Left ventricle myocardium inferior (tissue), 1 donor: ENCODE measurements around the gene SLC24A3. TPM values are rescaled to one million over a fixed set of nuclear protein-coding genes. Genes with fewer than 3 reads are reported as not detected.

ENCODE experiments used
- DNase-seq: peaks from one replicate; pipeline ENCODE4 v3.0.0-alpha.2; 2020
- H3K27ac ChIP-seq: fragments of 200-600 bp; replicated peaks from 2 replicates; pipeline ENCODE4 v1.8.0; 2021
- H3K27me3 ChIP-seq: fragments of 200-600 bp; 2 replicates; pipeline ENCODE4 v1.8.0; 2021; ENCODE audit warnings: low read depth
- H3K36me3 ChIP-seq: fragments of 200-600 bp; 2 replicates; pipeline ENCODE4 v1.8.0; 2021
- H3K4me1 ChIP-seq: fragments of 200-600 bp; 2 replicates; pipeline ENCODE4 v1.8.0; 2021
- H3K4me3 ChIP-seq: fragments of 200-600 bp; 2 replicates; pipeline ENCODE4 v1.8.0; 2021; ENCODE audit warnings: mild to moderate bottlenecking, moderate library complexity
- H3K9me3 ChIP-seq: fragments of 200-600 bp; replicated peaks from 2 replicates; pipeline ENCODE4 v1.8.0; 2021
- intact Hi-C: fragments of 100-400 bp; cut with micrococcal nuclease; formaldehyde crosslinking; loops from one replicate; pipeline ENCODE4 v1.11.0; 2022
- total RNA-seq: library from RNA; stranded (reverse); fragmentation: NEBNext Ultra II Directional; extraction: Animal tissue kit (Norgen Biotek cat#: 25700); gene quantifications from one replicate; pipeline ENCODE4 v1.2.1, GENCODE V29; 2021
- TF ChIP-seq, protein P1 (sequence below): fragments of 200-600 bp; IDR thresholded peaks from 2 replicates; pipeline ENCODE4 v1.8.0; 2021; ENCODE audit warnings: antibody characterized with exemption, mild to moderate bottlenecking, borderline replicate concordance
- donor health status: DM: no; HTN: yes; CAD: no; lungs with severe emphysema.

SLC24A3 gene
- total RNA-seq, 1 donor from 2014 or later = 1.3 TPM

DNA sequence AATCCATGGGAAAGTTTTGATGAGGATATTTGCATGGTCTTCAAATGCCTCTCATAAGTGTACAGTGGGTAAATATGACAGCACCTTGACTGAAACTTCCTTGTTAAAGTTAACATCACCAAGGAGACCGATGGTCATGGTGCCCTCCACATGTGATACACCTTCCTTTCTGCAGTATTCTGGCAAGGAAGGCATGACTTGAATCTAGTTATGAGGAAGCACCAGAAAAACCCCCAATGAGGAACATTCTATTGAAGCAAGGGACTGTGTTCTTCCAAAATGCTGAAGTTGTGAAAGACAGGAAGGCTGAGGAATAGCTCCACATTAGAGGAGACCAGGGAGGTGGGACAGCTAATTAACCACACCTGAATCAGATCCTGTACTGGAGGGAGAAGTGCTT lies 118.3 kb downstream of the SLC24A3 start:
- H3K36me3 ChIP-seq = no peaks in the 10 kb centered on the region
- no peak overlapping the region for H3K27ac ChIP-seq
- intact Hi-C loops = loop anchor here (10.0 kb wide), 1 partner anchor 56 kb away; no protein-coding TSS in a partner anchor
- H3K27me3 ChIP-seq = peaks cover 21% of the 10 kb centered on the region
- H3K4me1 ChIP-seq = no peaks in the 10 kb centered on the region
- no peak overlapping the region for H3K4me3 ChIP-seq
- TF ChIP-seq, protein P1, sequence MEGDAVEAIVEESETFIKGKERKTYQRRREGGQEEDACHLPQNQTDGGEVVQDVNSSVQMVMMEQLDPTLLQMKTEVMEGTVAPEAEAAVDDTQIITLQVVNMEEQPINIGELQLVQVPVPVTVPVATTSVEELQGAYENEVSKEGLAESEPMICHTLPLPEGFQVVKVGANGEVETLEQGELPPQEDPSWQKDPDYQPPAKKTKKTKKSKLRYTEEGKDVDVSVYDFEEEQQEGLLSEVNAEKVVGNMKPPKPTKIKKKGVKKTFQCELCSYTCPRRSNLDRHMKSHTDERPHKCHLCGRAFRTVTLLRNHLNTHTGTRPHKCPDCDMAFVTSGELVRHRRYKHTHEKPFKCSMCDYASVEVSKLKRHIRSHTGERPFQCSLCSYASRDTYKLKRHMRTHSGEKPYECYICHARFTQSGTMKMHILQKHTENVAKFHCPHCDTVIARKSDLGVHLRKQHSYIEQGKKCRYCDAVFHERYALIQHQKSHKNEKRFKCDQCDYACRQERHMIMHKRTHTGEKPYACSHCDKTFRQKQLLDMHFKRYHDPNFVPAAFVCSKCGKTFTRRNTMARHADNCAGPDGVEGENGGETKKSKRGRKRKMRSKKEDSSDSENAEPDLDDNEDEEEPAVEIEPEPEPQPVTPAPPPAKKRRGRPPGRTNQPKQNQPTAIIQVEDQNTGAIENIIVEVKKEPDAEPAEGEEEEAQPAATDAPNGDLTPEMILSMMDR = no peak
- H3K9me3 ChIP-seq = no peaks in the 10 kb centered on the region
- no peak for DNase-seq

DNA sequence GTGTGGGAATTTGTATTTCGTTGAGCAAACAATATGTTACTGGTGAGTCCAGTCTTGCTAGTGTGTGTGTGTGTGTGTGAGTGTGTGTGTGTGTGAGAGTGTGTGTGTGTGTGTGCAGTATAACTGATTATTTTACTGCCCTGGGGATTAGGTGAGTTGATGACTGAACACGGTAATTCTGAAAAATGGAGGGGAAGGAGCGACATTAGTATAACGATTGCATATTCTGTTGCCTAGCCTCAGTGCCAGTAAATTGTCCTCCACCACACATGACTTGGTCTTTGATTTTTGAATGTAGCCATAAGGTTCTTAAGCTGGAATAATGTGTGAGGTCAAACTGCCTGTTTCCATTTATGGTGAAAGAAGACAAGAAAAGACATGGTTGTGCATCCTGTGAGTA lies 121.1 kb downstream of the SLC24A3 start:
- Histone ChIP-seq H3K27ac (no peak overlapping the region), H3K4me3 (no peak overlapping the region), H3K9me3 (no peaks in the 10 kb centered on the region), H3K27me3 (peaks cover 21% of the 10 kb centered on the region), H3K36me3 (no peaks in the 10 kb centered on the region), H3K4me1 (no peaks in the 10 kb centered on the region)
- intact Hi-C loops = loop anchor here (10.0 kb wide), 1 partner anchor 59 kb away; no protein-coding TSS in a partner anchor
- TF ChIP-seq, protein P1 = no peak
- no peak for DNase-seq

DNA sequence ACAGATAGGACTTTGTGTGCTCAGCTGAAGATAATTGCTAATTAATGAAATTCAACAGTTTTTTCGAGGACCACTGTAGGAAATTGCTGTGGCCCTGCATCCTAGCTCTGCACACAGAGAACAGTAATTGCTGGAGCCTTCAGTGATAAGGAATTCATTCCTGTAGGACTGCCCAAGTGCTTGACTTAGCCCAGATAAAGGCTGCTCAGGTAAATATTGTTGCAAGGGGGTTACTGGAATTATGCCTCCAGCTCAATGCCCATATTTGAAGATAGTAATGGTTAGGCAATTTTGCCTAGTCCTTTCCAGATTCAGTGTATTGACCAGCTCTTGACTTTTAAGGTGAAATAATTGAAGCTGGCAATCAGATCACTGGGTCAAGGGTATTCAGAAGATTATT lies 122.9 kb downstream of the SLC24A3 start:
- Histone ChIP-seq H3K27ac (no peak overlapping the region), H3K27me3 (peaks cover 20% of the 10 kb centered on the region), H3K36me3 (no peaks in the 10 kb centered on the region), H3K4me1 (no peaks in the 10 kb centered on the region), H3K9me3 (no peaks in the 10 kb centered on the region), H3K4me3 (no peak overlapping the region)
- no peak for DNase-seq
- TF ChIP-seq, protein P1 = no peak
- intact Hi-C loops = loop anchor here (10.0 kb wide), 1 partner anchor 61 kb away; no protein-coding TSS in a partner anchor

DNA sequence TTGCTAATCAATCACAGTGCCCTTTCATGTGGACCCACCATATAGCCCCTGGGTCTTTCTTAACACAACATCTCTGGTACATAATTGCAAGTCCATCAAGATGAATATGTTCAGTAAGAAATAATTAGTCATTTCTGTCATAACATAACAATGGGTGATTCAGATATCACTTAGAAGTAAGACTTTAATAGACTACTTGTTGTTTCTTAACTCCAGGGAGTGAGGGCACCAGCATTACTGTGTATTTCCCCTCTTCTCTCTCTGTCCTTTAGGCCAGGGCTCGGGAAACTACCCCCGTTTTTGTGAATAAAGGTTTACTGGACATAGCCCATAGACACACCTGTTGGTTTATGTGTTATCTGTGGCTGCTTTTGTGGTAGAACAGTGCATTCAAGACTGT lies 123.5 kb downstream of the SLC24A3 start:
- DNase-seq = no peak
- TF ChIP-seq, protein P1 = no peak
- Histone ChIP-seq H3K27me3 (peaks cover 16% of the 10 kb centered on the region), H3K36me3 (no peaks in the 10 kb centered on the region), H3K9me3 (no peaks in the 10 kb centered on the region), H3K4me1 (no peaks in the 10 kb centered on the region), H3K4me3 (no peak overlapping the region), H3K27ac (no peak overlapping the region)
- intact Hi-C loops = loop anchor here (10.0 kb wide), 1 partner anchor 61 kb away; no protein-coding TSS in a partner anchor

DNA sequence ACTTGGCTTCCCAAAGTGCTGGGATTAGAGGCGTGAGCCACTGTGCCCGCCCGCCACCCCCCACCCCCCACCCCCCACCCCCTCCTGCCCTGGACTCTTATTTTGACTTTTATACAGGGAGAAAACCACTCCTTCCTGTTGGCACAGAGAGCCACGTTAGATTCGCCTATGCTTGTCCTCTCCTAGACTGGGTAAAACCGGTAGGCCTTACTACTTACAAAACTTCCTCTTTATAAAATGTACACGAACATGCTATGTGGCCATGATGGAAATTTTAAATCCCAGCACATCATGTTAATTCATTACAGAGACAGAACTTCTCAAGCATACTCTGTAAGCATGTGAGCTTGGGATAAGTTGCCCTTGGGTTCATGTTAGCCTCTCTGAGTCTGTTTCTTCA lies 124.2 kb downstream of the SLC24A3 start:
- peaks cover 7% of the 10 kb centered on the region for H3K4me1 ChIP-seq
- DNase-seq = no peak
- H3K9me3 ChIP-seq = no peaks in the 10 kb centered on the region
- no peaks in the 10 kb centered on the region for H3K36me3 ChIP-seq
- H3K4me3 ChIP-seq = no peak overlapping the region
- TF ChIP-seq, protein P1 = no peak
- intact Hi-C loops = loop anchor here (10.0 kb wide), 1 partner anchor 62 kb away; no protein-coding TSS in a partner anchor
- H3K27me3 ChIP-seq = peaks cover 16% of the 10 kb centered on the region
- no peak overlapping the region for H3K27ac ChIP-seq

DNA sequence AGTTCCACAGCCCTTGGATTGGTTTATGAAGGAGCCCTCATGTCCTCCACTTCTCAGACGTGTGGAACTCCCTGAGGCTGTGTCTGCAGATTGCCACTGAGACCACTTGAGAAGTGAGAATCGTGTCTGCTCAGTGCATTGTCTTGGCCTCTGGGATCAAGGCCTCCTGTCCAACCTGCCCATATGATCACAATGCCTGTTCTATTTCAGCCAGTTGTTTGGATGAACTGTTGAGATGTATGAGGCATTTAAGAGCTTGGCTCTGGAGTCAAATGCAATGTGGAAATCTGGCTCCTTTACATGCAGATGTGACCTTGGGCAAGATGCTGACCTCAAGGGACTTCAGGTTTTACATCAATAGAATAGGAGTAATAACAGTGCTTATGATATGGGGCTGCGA lies 125.9 kb downstream of the SLC24A3 start:
- no peaks in the 10 kb centered on the region for H3K36me3 ChIP-seq
- TF ChIP-seq, protein P1 = no peak
- peaks cover 16% of the 10 kb centered on the region for H3K27me3 ChIP-seq
- H3K27ac ChIP-seq = no peak overlapping the region
- DNase-seq = no peak
- H3K9me3 ChIP-seq = no peaks in the 10 kb centered on the region
- H3K4me3 ChIP-seq = no peak overlapping the region
- intact Hi-C loops = loop anchor here (10.0 kb wide), 1 partner anchor 64 kb away; no protein-coding TSS in a partner anchor
- H3K4me1 ChIP-seq = peaks cover 7% of the 10 kb centered on the region
